HEK293T (cell line): ENCODE measurements around the gene PPP1CA.

ENCODE experiments used
- BHLHE40 ChIP-seq: fragments of 450-650 bp; IDR thresholded peaks from 2 replicates; pipeline ENCODE4 v1.6.1; 2016; ENCODE audit warnings: mild to moderate bottlenecking, moderate library complexity, borderline replicate concordance
- FOXA1 ChIP-seq: fragments of 450-650 bp; IDR thresholded peaks from 2 replicates; pipeline ENCODE4 v1.6.1; 2016; ENCODE audit warnings: mild to moderate bottlenecking
- FOXM1 ChIP-seq: fragments of 450-650 bp; IDR thresholded peaks from 2 replicates; pipeline ENCODE4 v1.6.1; 2017; ENCODE audit warnings: mild to moderate bottlenecking, borderline replicate concordance
- SP1 ChIP-seq: fragments of 450-650 bp; IDR thresholded peaks from 2 replicates; pipeline ENCODE4 v1.6.1; 2017

DNA sequence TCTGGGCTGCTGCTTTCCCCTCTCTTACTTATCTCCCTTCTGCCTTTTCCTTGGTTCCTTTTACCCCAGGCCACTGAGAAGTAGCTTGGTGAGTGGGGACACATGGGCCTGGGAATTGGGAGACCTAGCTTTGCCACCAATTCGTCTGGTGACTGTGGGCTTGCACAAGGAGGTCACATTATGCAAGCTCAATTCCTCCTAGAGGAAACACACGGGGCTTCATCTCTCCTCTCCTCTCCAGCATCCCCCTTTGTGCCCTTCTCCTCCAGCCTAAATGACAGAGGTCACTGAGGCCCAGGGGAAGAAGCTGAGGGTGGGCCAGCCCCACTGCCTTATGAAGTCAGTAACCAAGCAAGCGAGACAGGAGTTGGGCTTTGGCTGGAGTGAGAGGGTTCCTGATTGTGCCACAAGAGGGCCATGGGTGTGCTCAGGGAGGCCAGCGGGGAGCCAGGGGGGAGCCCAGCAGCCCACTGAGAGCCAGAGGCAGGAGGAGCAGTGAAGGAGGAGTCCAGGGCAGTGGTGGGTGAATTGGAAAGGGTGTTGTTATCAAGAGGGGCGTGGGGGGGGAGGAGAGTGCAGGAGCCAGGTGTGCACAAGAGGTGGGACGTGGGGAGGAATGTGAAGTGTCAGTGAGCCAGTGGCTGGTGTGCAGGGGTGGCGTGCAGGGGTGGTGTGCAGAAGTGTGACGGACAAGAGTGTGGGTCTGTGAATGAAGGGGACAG, 30.3 kb downstream of the PPP1CA start:
- TF ChIP-seq FOXM1 = no peak
- TF ChIP-seq SP1 = no peak
- TF ChIP-seq FOXA1 = no peak
- no peak for TF ChIP-seq BHLHE40
